ENCODE data around the gene CARHSP1.

GRCh38 chr16:8854298-8854948 is 14.4 kb downstream of the CARHSP1 start:
- TF ChIP-seq ZNF565 (CRISPR knock-in tag; conservative IDR thresholded peaks at IDR 0.05; ENCODE audit: low read depth) (no peak), GLIS3 (CRISPR knock-in tag; IDR thresholded peaks at IDR 0.05) (no peak)
- TF ChIP-seq, protein P1, sequence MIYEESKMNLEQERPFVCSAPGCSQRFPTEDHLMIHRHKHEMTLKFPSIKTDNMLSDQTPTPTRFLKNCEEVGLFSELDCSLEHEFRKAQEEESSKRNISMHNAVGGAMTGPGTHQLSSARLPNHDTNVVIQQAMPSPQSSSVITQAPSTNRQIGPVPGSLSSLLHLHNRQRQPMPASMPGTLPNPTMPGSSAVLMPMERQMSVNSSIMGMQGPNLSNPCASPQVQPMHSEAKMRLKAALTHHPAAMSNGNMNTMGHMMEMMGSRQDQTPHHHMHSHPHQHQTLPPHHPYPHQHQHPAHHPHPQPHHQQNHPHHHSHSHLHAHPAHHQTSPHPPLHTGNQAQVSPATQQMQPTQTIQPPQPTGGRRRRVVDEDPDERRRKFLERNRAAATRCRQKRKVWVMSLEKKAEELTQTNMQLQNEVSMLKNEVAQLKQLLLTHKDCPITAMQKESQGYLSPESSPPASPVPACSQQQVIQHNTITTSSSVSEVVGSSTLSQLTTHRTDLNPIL (CRISPR knock-in tag; IDR thresholded peaks at IDR 0.05; ENCODE audit: low read depth): no peak

Measured in SK-N-SH treated with all-trans-retinoic acid at 6 μM for 48 hours (cell line).